ENCODE data around the gene AARS1. TPM values are rescaled to one million over a fixed set of nuclear protein-coding genes. Genes with fewer than 3 reads are reported as not detected.

Gene AARS1
- total and polyA plus RNA-seq, 2 of the 8 experiments (the other 6 are each of a cell fraction or from before 2014, with no cell fraction given), result 130 to 235 TPM

DNA sequence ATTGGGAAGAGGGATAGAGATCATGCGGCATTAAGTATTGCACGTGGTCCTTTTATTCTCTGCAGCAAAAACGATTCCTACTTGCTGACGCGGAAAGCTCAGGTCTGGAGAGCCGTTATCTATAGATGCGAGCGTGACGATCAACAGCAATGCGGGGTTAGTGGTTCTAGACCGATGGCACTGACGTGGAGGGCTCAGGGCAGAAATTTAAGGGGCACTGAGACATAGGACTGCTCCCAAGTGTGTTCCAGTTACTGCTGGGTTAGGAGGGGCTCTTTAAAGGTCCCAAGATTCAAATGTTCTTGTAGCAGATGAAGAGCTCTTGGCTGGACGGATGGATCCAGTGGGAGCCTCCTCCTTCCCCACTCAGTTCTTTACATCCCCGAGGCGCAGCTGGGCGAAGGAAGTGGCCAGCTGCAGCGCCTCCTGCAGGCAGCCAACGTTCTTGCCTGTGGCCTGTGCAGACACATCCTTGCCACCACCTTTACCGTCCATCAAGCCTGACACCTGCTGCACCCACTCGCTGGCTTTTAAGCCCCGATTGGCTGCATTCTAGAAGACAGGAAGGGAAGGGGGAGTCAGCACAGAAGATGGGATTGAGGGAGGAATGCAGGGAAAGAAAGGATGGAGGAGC, 36.8 kb downstream of the AARS1 start:
- no peak overlapping the region for H3K4me2 ChIP-seq (ENCODE audit: insufficient read depth in 1 of 2, low read depth in 2 of 2, low read length in 2 of 2)
- no peak overlapping the region for H4K8ac ChIP-seq (ENCODE audit: extremely low read depth, insufficient read depth, low read length)
- no peak overlapping the region for H2AK5ac ChIP-seq (ENCODE audit: low read depth, low read length)
- H3K4ac ChIP-seq (replicated peaks; ENCODE audit: insufficient read length, low read depth, low read length), result no peak overlapping the region
- no peaks in the 10 kb centered on the region; a peak in 1 of 7 replicates for H3K4me1 ChIP-seq (replicated peaks in 1 of 4; ENCODE audit: control insufficient read depth in 3 of 4, insufficient read depth in 4 of 4, low read length in 3 of 4)
- no peak overlapping the region for H3K56ac ChIP-seq (replicated peaks; ENCODE audit: insufficient read length, low read depth, low read length)
- no peak overlapping the region for H2BK120ac ChIP-seq (replicated peaks; ENCODE audit: low read depth, low read length)
- H4K5ac ChIP-seq (ENCODE audit: insufficient read length, low read depth, low read length), result no peak overlapping the region
- H3K9me3 ChIP-seq (ENCODE audit: insufficient read depth in 2 of 2, low read depth in 1 of 2, low read length in 1 of 2), result no peaks in the 10 kb centered on the region
- no peak overlapping the region for H3K9ac ChIP-seq (replicated peaks in 1 of 4; ENCODE audit: extremely low read depth in 1 of 4, low read depth in 3 of 4, low read length in 3 of 4)
- no peak overlapping the region; the same call in 1 of the 2 replicates for H2BK5ac ChIP-seq (ENCODE audit: low read depth, low read length)
- no peak overlapping the region for H2BK20ac ChIP-seq (ENCODE audit: low read length)
- H3K79me1 ChIP-seq (ENCODE audit: low read depth, low read length), result 0 out of 2 replicates have a peak, but pooled peaks cover 2% of the 10 kb centered on the region
- no peak overlapping the region for H2AFZ ChIP-seq (ENCODE audit: low read length)
- H3K23me2 ChIP-seq (ENCODE audit: low read depth, low read length), result peaks cover 3% of the 10 kb centered on the region; the same call in 1 of the 2 replicates
- H3K23ac ChIP-seq (ENCODE audit: insufficient read length), result no peak overlapping the region
- H3K4me3 ChIP-seq (ENCODE audit: extremely low read depth in 1 of 4, insufficient read depth in 2 of 4, low read depth in 3 of 4, low read length in 4 of 4), result no peak overlapping the region
- H3K14ac ChIP-seq (ENCODE audit: insufficient read length), result no peak overlapping the region
- H3K36me3 ChIP-seq (ENCODE audit: control insufficient read depth in 2 of 4, insufficient read depth in 4 of 4, low read length in 3 of 4), result peaks cover 30 to 54% (median 49%) of the 10 kb centered on the region in 4 experiments
- H2BK15ac ChIP-seq (ENCODE audit: low read length), result no peak overlapping the region
- H4K20me1 ChIP-seq (replicated peaks in 1 of 2; ENCODE audit: control insufficient read depth in 1 of 2, insufficient read depth in 2 of 2, low read length in 2 of 2), result peaks cover 4 to 17% of the 10 kb centered on the region in 2 experiments
- H3K79me2 ChIP-seq (ENCODE audit: control insufficient read depth in 1 of 2, insufficient read depth in 2 of 2, low read length in 2 of 2), result peaks cover 0 to 20% of the 10 kb centered on the region in 2 experiments; a peak in 2 of 4 replicates
- no peak overlapping the region for H3K18ac ChIP-seq (ENCODE audit: extremely low read depth, low read length)
- H3K27ac ChIP-seq (ENCODE audit: low read depth, low read length), result no peak overlapping the region
- peak; percentile 20 for TF ChIP-seq POLR2AphosphoS5 (IDR thresholded peaks at IDR 0.05; ENCODE audit: low read depth, low read length)
- no peak for TF ChIP-seq MAFK (IDR thresholded peaks at IDR 0.05; ENCODE audit: low read depth, low read length)
- TF ChIP-seq CREB1 (IDR thresholded peaks at IDR 0.05), result peak; percentile 44; the same call in 1 of the 2 replicates
- no peak for TF ChIP-seq NANOG (IDR thresholded peaks at IDR 0.05; ENCODE audit: insufficient read depth, low read depth, low read length, poor library complexity, severe bottlenecking)
- TF ChIP-seq TCF12 (IDR thresholded peaks at IDR 0.05; ENCODE audit: low read depth, low read length), result 0 out of 2 replicates have a peak, but pooled peaks have one; percentile 16
- TF ChIP-seq CTCF (IDR thresholded peaks at IDR 0.05; ENCODE audit: control extremely low read depth in 1 of 3, insufficient read depth in 1 of 3, low read depth in 1 of 3, low read length in 3 of 3), result peak; percentile 85 to 99 (median 89)
- TF ChIP-seq RAD21 (IDR thresholded peaks at IDR 0.05 in 1 of 2, conservative IDR thresholded peaks at IDR 0.05 in 1 of 2; ENCODE audit: low read depth in 2 of 2, low read length in 2 of 2), result peak; percentile 33 to 40; a peak in 3 of 4 replicates
- no peak for TF ChIP-seq SIN3A (conservative IDR thresholded peaks at IDR 0.05 in 1 of 2, IDR thresholded peaks at IDR 0.05 in 1 of 2; ENCODE audit: low read depth in 1 of 2, low read length in 2 of 2)
- no peak for TF ChIP-seq FOSL1 (IDR thresholded peaks at IDR 0.05; ENCODE audit: insufficient read depth, low read depth, low read length)
- no peaks in the 10 kb centered on the region for H3K27me3 ChIP-seq (replicated peaks in 1 of 4; ENCODE audit: control insufficient read depth in 3 of 4, extremely low read depth in 1 of 4, insufficient read depth in 3 of 4, low read length in 3 of 4)
- ChIA-PET POLR2A (ENCODE audit: partially characterized antibody) (interaction anchor here (0.9 to 6.8 kb wide), 14 partner anchors 11 to 325 kb away, joined by 3 to 48 read pairs (median 10); partner anchors contain the start of genes AARS1, DDX19B and ST3GAL2), CTCF (ENCODE audit: partially characterized antibody) (interaction anchor here (0.6 to 8.3 kb wide), 25 partner anchors 8 to 517 kb away, joined by 3 to 67 read pairs (median 4); partner anchors contain the start of genes DDX19B and PDPR)
- peak in 1 of 2 experiments; percentile 79 for DNase-seq (ENCODE audit: low read depth in 1 of 2, low spot score in 2 of 2)
- no peak for FAIRE-seq
- no peak overlapping the region for H4K91ac ChIP-seq (replicated peaks; ENCODE audit: insufficient read length, low read length)
- no peak overlapping the region for H2BK12ac ChIP-seq (ENCODE audit: low read depth, low read length)
- WGBS, 2 experiments (ENCODE audit: extremely low coverage in 1 of 2, insufficient coverage in 1 of 2, insufficient read length in 1 of 2, insufficient replicate concordance in 2 of 2, low coverage in 1 of 2, low lambda C conversion rate in 2 of 2, missing lambda C conversion rate in 1 of 2), result 86% methylated on average over 21 of the region's 21 CpGs; no CpG with 5 or more reads in 1 of the 2 experiments

All from H1 (cell line).